ENCODE data around the gene DNAAF5.
"Not testable (repeated sequence)": the region's sequence is repeated elsewhere in the genome, so short reads cannot be mapped to it uniquely, and the experiment has no call there.

The DNAAF5 gene

DNA sequence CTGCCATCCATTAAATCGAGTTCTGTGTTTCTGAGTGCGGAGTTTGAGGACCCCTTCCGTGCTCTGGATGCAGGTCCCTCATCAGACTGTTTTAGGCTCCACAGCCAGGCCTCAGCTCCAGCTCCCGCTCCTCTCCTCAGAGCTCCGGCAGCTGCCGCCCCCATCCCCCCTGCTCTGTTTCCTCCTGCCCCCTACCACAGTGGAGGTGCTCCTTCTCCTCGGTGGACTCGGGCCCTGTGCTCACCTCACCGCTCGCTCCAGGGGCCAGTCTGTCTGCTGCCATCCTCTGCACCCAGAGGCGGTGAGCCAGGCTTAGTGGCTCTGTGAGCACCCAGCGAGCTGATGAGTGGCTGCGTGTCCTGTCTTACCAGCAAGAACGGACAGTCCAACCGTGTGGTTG is 21.9 kb downstream of the DNAAF5 start:
- DNase-seq: no peak

DNA sequence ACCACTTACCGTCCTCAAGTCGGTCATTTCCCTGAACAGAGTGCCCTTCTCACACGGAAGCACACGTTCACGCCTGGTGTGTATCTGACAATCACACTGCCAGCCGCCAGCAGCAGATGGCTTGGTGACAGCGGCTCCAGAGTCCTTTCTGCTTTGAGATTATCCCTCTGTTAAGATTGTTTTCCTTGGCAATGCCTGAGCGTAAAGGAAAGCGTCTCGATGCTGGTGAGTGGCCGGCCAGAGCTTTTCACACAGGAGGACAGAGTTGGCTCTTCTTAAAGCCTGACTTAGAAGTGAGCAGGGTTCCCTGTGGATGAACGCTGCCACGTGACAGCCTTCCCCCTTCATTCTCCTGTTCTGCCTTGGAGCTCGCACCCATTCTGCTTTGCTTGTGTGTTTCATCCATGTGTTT is 22.6 kb downstream of the DNAAF5 start:
- no peak for DNase-seq

DNA sequence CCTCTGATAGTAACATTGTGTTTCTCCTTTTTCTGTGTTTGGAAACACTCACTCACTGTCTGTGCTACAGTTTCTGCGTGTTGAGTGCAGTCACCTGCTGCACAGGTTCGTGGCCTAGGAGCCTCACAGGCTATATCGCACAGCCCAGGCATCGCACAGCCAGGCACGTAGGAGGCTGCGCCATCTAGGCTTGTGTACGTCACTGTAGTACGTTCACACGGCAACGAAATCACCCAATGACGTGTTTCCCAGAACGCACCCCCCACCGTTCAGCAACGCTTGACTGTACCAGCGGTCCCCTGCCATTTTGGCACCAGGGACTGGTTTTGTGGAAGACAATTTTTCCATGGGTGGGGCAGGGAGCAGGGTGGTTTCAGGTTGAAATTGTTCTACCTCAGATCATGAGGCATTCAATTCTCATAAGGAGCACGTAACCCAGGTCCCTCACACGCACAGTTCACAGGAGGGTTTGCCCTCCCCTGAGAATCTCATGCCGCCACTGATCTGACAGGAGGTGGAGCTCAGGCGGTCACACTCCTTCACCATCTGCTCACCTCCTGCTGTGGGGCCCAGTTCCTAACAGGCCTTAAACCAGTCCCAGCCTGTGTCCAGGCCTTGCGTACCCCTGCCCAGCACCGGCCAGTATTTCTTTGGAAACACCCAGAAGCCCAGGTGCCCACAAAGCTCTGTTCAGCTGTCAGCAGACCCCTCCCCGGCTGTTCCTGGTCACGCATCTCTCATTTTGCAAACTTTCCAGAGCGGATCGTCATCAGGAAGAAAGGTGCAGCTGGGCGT is 23.8 kb downstream of the DNAAF5 start:
- no peak for DNase-seq

DNA sequence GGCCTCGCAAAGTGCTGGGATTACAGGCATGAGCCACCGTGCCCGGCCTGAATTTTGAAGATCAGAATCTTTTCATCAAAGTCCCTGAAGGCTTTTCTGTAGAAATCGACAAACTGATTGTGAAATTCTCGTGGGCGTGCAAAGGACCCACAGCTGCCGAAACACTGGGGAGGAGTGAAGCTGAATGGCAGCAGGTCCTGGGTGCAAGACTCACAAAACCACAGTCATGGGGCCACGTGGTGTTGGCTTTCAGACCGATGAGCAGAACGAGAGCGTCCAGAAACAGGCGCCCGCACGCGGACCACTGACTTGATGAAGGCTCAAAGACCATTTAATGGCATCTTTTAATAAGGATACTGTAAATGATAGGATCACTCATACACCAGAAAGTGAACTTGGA is 25.3 kb downstream of the DNAAF5 start:
- no peak for DNase-seq

DNA sequence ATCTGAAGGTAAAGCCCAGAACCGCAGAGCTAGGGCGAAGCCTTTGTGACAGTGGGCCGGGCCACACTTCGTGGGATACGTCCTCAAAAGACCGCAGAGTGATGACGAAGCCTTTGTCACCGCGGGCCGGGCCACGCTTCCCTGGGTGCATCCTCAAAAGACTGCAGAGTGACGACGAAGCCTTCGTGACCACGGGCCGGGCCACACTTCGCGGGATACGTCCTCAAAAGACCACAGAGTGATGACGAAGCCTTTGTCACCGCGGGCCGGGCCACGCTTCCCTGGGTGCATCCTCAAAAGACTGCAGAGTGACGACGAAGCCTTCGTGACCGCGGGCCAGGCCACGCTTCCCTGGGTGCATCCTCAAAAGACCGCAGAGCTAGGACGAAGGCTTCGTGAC is 25.8 kb downstream of the DNAAF5 start:
- not testable (repeated sequence) for DNase-seq

DNA sequence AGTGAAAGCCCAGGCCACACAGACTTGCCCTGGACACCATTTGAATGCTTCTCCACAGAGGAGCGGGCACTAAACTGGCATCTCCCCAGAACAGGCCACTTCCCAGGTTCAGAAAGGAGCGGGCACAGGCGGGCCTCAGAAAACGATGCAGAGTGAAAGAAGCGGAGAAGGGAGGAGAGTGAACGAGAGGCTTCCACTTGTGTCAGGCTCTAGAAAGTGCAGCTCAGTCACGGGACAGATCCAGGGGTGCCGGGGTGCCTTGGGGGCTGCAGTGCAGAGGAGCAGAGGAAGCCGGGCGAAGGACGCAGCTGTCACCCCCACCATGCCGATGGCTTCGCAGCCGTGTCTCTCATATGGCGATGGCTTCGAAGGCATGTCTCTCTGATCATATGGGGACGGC is 26.7 kb downstream of the DNAAF5 start:
- DNase-seq: no peak

DNA sequence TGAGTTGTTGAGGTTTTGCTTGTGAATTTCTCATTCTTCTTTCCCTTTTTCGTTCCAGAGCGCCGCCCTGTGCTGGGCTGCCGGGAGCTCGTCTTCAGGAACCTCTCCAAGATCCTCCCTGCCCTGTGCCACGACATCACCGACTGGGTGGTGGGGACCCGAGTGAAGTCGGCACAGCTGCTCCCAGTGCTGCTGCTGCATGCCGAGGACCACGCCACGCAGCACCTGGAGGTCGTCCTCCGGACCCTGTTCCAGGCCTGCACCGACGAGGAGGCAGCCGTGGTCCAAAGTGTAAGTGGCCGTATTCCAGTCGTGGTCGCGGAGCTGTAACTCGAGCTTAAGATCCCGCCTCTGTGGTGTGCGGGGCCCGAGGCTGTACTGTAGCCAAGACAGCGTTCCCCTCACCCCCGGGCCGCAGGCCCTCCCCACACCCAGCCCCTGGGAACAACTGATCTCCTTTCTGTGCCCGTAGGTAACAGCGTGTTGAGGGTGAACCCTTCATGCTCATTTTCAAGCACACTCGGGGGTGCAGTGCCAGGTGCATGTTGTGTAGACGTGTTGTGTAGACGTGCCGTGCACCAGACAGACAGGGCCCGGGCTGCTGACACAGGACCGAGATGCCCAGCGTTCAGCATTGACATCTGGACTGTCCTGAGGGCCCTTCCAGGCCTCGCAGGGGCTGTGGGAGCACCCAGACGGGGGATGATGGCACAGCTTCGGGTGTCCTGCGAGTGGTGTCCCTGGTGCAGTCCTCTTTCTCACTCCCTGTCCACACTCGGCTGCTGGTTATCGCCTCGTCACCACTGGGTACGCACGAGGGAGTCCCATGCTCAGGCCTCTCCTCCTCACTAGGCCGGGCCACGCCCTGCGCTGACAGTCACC is 28.3 kb downstream of the DNAAF5 start:
- DNase-seq: no peak

DNA sequence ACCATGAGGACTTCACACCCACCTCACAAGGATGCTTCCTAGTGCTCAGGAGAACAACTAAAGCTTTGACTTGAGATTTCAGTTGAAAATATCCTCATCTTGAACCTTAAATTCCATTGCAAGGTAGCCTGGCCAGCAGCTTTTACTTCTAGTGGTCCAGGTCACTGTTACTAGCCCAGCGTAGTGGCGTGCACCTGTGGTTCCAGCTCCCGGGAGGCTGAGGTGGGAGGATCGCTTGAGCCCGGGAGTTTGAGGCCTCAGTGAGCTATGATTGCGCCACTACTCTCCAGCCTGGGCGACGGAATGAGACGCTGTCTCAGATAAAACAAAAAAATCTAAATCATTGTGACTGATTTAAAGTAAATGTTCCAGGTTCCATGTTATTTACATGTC is 28.9 kb downstream of the DNAAF5 start:
- DNase-seq: no peak

DNA sequence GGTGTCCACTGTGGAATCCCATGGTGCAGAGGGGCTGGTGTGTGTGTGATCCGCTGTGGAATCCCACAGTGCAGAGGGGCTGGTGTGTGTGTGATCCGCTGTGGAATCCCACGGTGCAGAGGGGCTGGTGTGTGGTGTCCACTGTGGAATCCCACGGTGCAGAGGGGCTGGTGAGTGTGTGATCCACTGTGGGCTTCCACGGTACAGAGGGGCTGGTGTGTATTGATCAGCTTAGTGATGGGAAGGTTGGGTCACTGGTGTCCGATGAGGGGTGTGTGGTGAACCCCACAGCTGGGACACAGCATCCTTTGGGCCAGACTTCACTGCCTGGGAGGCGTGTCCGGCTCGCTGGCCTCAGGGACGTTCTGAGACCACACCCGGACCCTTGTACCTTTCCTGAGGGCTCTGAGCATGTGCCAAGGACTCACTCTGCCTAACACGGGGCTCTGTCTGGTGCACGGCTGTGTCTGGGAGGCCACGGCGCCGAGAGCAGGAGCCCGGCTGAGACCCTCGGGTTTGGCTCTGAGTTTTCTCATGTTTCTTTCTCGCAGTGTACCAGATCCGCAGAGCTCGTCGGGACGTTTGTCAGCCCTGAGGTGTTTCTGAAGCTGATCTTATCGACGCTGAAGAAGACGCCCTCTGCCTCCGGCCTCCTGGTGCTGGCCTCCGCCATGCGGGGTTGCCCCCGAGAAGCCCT is 29.9 kb downstream of the DNAAF5 start:
- no peak for DNase-seq

DNA sequence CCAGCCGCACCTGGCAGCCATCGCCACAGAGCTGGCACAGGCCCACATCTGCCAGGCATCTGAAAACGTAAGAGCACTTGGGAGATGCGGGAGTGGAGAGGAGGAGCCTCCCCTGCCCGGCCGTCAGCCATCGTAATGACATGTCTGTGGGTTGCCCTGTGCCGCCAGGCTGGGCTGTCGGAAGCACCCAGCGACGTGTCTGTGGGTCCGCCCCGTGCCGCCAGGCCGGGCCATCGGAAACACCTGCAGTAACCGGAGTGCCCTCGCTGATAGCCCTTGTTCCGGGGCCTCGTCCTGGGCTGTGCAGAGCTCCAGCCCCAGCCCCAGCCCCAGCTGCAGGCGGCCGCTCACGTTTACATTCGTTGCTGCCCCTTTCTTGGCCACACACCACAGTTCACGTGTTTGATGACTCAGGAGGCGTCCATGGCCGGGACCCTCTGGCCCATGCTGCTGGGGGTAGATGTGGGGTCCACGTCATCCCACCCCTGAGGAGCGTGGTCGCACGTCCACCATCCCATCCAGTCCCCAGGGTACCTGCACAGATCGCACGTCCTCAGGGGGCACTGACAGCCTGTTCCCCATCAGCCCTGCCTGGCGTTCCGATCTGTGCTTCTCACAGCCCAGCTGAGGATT is 30.5 kb downstream of the DNAAF5 start:
- DNase-seq: no peak

DNA sequence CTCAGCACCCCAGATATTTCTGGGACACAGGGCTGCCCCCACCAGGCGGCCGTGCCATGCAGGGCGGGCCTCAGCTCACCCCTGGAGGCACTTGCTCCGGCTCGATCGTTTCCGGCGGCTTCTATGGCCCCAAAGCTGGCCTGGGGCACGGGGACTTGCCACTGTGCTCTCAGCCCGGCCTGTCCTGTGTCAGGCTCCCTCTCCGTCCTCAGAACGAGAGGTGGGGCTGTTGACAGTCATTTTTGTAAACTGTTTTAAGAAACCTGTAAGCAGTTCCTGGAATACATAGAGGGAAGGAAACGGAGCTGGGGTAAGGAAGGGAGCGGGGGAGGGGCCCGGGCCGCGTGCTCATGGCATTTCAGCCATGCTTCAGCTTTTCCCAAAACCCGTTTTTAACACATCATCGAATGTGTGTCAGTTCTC is 31.3 kb downstream of the DNAAF5 start:
- no peak for DNase-seq

DNA sequence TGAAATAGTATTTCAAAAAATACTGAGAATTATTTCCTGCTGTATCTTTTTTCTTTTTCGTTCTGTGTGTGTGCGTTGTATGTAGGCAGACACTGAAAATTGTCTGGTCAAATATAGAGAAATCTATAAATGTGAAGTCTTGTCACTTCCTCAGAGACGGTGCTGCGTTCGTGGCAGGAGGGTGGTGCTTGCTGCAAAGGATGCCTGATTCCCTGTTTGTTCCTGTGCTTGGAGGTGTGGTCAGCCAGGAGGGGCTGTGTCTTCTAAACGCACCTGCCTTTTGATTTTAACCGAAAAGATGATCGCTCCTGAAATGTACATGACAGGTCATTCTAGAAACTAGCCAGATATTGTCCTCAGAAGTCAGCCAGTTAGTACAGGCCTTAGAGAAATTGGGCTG is 33.1 kb downstream of the DNAAF5 start:
- DNase-seq: no peak

DNA sequence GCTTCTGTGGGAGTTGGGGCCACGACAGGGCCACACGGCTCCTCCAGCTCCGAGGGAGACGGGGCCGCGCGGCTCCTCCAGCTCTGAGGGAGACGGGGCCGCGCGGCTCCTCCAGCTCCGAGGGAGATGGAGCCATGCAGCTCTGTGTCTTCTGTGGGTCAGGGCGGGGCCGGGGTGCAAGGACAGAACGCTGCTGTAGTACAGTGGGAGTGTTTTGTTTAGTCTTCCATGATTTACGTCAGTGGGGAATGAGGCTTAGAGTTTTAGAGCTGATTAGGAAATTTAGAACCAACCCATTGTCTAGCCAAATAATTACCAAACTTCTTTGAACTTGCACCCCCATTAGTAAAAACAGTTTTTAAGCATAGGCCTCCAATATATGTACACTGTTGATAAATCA is 33.5 kb downstream of the DNAAF5 start:
- DNase-seq: no peak

DNA sequence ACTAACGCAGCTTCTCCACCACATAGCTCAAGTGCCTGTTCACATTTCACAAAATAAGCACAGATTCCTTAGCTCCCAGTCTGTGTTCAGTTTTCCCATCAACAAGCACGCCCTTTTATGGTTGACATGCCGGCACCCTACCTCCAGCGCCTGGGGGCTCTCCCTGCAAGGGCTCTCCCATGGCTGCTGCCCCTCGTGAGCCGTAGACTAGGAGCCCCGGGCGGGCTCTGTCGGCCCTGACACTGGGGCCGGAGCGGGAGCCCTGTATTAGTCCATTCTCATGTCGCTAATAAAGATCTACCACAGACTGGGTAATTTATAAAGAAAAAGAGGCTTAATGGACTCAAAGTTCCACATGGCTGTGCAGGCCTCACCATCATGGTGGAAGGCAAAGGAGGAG is 34.6 kb downstream of the DNAAF5 start:
- DNase-seq: no peak

DNA sequence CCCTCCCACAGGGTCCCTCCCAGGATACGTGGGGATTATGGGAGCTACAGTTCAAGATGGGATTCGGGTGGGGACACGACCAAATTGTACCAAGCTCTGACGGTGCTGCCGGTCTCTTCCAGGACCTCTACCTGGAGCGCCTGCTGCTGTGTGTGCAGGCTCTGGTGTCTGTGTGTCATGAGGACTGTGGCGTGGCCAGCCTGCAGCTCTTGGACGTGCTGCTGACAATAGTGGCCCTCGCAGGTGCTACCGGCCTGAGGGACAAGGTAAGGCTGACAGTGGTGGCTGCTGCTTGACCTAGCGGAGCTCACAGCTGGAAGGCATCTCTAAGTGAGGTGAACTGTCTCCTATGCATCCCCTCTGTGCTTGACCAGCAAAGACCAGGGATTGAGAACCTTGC is 35.1 kb downstream of the DNAAF5 start:
- DNase-seq: no peak

DNA sequence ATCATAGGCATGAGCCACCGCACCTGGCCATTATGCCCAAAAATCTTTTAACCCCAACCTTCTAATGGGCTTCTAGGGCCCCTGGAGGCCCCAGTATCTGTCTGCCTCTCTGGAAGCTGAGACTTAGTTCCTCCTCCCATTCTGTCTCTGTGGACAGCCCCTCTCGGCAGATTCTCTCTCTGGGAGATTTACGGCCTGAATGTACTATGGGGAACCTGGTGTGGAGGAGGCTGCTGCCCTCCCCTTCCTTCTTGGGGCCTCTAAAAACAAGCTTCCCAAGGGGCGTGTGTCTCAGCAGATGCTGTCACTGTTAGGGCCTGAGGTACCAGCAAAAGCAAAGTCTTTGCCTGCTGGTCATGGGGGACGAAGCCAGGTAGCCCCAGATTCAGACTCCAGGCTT is 36.4 kb downstream of the DNAAF5 start:
- DNase-seq: no peak

DNA sequence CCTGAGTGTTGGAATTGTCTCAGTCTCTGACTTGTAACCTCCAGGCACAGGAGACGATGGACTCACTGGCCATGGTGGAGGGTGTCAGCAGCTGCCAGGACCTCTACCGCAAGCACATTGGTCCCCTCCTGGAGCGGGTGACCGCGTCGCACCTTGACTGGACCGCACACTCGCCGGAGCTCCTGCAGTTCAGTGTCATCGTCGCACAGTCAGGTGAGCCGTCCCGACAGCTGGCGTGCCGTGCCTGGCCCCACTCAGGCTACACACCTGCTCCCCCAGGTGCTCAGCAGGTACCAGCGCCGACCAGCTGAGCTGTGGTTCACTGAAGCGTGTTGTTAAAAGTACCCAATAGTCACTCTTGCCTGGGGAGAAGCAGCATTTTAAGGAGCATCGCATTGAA is 37.3 kb downstream of the DNAAF5 start:
- peak; percentile 91 for DNase-seq

DNA sequence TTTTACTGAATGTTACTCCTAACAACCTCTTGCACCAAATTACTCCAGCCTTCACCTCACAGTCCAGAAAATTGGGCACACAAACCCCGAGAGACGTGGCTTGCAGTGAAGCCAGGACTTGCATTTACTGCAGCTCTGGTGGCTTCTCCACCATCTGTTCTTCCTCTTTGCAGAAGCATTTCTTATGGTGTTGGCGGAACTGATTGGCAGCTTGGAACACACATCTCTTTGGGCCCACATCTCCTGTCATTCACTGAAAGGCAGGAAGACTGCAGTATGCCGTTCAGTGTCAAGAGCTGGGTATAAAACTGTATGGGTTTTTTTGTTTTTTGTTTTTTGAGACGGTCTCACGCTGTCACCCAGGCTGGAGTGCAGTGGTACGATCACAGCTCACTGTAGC is 38.9 kb downstream of the DNAAF5 start:
- DNase-seq: no peak

DNA sequence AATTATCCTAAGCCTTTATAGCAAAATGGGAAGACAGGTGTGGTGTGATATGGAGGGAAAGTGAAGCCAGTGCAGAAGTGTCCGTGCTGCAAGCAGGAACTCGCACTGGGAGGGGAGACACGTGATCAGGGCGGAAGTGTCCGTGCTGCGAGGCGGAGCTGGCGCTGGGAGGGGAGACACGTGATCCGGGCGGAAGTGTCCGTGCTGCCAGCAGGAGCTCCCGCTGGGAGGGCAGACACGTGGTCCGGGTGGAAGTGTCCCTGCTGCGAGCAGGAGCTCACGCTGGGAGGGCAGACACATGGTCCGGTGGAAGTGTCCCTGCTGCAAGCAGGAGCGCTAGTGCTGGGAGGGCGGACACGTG is 41.1 kb downstream of the DNAAF5 start:
- DNase-seq: peak; percentile 96

DNA sequence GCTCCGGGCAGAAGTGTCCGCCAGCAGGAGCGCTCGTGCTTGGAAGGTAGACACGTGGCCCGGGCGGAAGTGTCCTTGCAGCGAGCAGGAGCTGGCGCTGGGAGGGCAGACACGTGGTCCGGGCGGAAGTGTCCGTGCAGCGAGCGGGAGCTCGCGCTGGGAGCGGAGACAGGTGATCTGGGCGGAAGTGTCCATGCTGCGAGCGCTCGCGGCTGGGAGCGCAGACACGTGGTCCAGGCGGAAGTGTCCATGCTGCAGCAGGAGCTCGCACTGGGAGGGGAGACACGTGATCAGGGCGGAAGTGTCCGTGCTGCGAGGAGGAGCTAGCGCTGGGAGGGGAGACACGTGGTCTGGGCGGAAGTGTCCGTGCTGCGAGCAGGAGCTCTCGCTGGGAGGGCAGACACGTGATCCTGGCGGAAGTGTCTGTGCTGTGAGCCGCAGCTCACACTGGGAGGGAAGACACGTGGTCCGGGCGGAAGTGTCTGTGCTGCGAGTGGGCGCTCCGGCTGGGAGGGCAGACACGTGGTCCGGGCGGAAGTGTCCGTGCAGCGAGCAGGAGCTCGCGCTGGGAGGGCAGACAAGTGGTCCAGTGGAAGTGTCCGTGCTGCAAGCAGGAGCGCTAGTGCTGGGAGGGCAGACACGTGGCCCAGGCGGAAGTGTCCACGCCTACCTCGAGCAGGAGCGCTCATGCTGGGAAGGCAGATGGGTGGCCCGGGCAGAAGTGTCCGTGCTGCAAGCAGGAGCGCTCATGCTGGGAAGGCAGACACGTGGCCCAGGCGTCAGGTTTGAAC is 41.6 kb downstream of the DNAAF5 start:
- peak; percentile 96 for DNase-seq

DNA sequence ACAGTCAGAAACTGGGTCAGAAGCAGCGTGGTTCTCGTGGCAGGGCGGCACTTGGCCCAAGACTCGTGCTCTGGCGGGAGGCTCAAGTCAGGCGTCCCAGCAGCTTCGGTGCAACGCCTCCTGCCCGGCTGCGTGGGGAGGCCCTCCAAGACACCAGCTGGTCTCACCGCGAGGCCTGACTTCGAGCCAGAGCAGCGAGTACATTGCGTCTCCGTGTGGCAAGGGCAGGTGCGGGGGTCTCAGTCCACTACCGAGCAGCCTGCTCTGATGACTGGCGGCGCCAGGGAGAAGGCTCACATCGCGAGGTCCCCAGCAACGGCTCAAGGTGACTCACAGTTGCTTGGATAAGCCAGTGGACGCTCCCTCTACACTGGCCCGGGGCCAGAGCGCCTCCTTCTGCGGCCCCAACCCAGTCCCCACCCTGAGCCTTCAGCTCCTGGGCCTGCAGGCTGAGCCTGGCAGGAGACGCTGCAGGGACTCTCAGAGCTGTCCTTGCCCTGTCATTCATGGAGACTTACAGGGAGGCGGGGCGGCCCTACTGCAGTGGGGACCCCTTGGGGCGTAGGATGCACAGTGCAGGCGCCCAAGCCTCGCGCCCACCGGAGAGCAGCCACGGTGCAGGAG is 42.5 kb downstream of the DNAAF5 start:
- no peak for DNase-seq

DNA sequence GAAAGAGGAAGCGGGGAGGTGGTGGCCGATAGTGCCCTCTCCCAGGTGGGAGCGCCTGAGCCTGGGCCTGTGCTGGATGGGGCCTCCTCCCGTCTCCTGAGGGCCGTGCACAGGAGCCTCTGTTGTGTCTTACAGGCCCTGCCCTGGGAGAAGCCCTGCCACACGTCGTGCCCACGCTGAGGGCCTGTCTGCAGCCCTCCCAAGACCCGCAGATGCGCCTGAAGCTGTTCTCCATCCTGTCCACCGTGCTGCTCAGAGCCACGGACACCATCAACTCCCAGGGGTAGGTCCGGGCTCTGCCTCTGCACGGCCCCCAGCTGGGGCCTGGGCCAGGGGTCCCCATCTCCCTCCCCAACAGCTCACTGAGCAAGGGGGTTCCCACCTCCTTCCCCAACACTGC is 43.8 kb downstream of the DNAAF5 start:
- DNase-seq: no peak

All from NCI-H2107 (cell line).